ENCODE measurements around the gene CPLX3.

The CPLX3 gene

GRCh38 chr15:74815961-74816360 is 10.5 kb upstream of the CPLX3 start:
- TF ChIP-seq SNAI2 (CRISPR knock-in tag; IDR thresholded peaks at IDR 0.05) (no peak), ZFP30 (CRISPR knock-in tag; IDR thresholded peaks at IDR 0.05) (no peak), PPARA (CRISPR knock-in tag; IDR thresholded peaks at IDR 0.05; ENCODE audit: borderline replicate concordance) (no peak), ISL1 (CRISPR knock-in tag; IDR thresholded peaks at IDR 0.05) (no peak), TCF4 (CRISPR knock-in tag; IDR thresholded peaks at IDR 0.05; ENCODE audit: borderline replicate concordance) (no peak), CSRNP3 (CRISPR knock-in tag; IDR thresholded peaks at IDR 0.05) (no peak), GLIS3 (CRISPR knock-in tag; IDR thresholded peaks at IDR 0.05) (no peak)
- ATAC-seq, result no peak

GRCh38 chr15:74816624-74817369 is 9.6 kb upstream of the CPLX3 start:
- ATAC-seq, result peak; percentile 12
- no peak for TF ChIP-seq OSR1 (CRISPR knock-in tag; IDR thresholded peaks at IDR 0.05)
- no peak for TF ChIP-seq TCF4 (CRISPR knock-in tag; IDR thresholded peaks at IDR 0.05; ENCODE audit: borderline replicate concordance)
- no peak for TF ChIP-seq PPARA (CRISPR knock-in tag; IDR thresholded peaks at IDR 0.05; ENCODE audit: borderline replicate concordance)
- TF ChIP-seq CSRNP3 (CRISPR knock-in tag; IDR thresholded peaks at IDR 0.05), result no peak
- no peak for TF ChIP-seq ISL1 (CRISPR knock-in tag; IDR thresholded peaks at IDR 0.05)
- TF ChIP-seq ESRRG (CRISPR knock-in tag; IDR thresholded peaks at IDR 0.05), result no peak
- TF ChIP-seq ZNF8 (CRISPR knock-in tag; IDR thresholded peaks at IDR 0.05), result no peak
- no peak for TF ChIP-seq SNAI2 (CRISPR knock-in tag; IDR thresholded peaks at IDR 0.05)
- no peak for TF ChIP-seq ZFP30 (CRISPR knock-in tag; IDR thresholded peaks at IDR 0.05)
- TF ChIP-seq ZNF565 (CRISPR knock-in tag; conservative IDR thresholded peaks at IDR 0.05; ENCODE audit: low read depth), result no peak
- TF ChIP-seq POU6F1 (CRISPR knock-in tag; IDR thresholded peaks at IDR 0.05; ENCODE audit: borderline replicate concordance, low read depth), result no peak
- TF ChIP-seq CSDC2 (CRISPR knock-in tag; IDR thresholded peaks at IDR 0.05), result no peak
- TF ChIP-seq TSHZ2 (CRISPR knock-in tag; IDR thresholded peaks at IDR 0.05), result no peak
- TF ChIP-seq GLIS3 (CRISPR knock-in tag; IDR thresholded peaks at IDR 0.05), result no peak
- no peak for TF ChIP-seq ZNF70 (CRISPR knock-in tag; IDR thresholded peaks at IDR 0.05)
- no peak for TF ChIP-seq ARNTL (CRISPR knock-in tag; IDR thresholded peaks at IDR 0.05; ENCODE audit: borderline replicate concordance, low read depth)
- no peak for TF ChIP-seq RARB (CRISPR knock-in tag; IDR thresholded peaks at IDR 0.05)
- TF ChIP-seq TOX (CRISPR knock-in tag; IDR thresholded peaks at IDR 0.05; ENCODE audit: borderline replicate concordance), result no peak
- TF ChIP-seq ZC3H10 (CRISPR knock-in tag; IDR thresholded peaks at IDR 0.05), result no peak
- TF ChIP-seq CREB5 (CRISPR knock-in tag; IDR thresholded peaks at IDR 0.05; ENCODE audit: low read depth), result no peak

- TF ChIP-seq ZC3H10 (CRISPR knock-in tag; IDR thresholded peaks at IDR 0.05) (no peak), ZFP30 (CRISPR knock-in tag; IDR thresholded peaks at IDR 0.05) (no peak), ESRRG (CRISPR knock-in tag; IDR thresholded peaks at IDR 0.05) (no peak), ZFP3 (CRISPR knock-in tag; IDR thresholded peaks at IDR 0.05) (no peak), ARNTL (CRISPR knock-in tag; IDR thresholded peaks at IDR 0.05; ENCODE audit: borderline replicate concordance, low read depth) (no peak)
- peak; percentile 60 for ATAC-seq
Observed at GRCh38 chr15:74817370-74817737, 9.1 kb upstream of the CPLX3 start.
